NCI-H2029 treated with DMSO at 0.1 percent for 48 hours (cell line): Measurements from ENCODE around the gene TAF5.
"Not testable (repeated sequence)": the region's sequence is repeated elsewhere in the genome, so short reads cannot be mapped to it uniquely, and the experiment has no call there.

ENCODE experiments used
- DNase-seq: peaks from one replicate; lab custom pipeline; 2025; lab: John Stamatoyannopoulos, UW

Gene TAF5

GRCh38 chr10:103413564-103413963, 45.8 kb downstream of the TAF5 start:
- DNase-seq, result no peak

GRCh38 chr10:103415581-103415980, 47.8 kb downstream of the TAF5 start:
- no peak for DNase-seq

GRCh38 chr10:103416436-103417147, 48.8 kb downstream of the TAF5 start:
- no peak for DNase-seq

GRCh38 chr10:103417148-103417469, 49.3 kb downstream of the TAF5 start:
- not testable (repeated sequence) for DNase-seq

GRCh38 chr10:103417601-103418000, 49.8 kb downstream of the TAF5 start:
- no peak for DNase-seq

GRCh38 chr10:103419101-103419500, 51.3 kb downstream of the TAF5 start:
- DNase-seq, result no peak

- DNase-seq, result no peak
Observed at GRCh38 chr10:103423748-103424147, 56.0 kb downstream of the TAF5 start.

GRCh38 chr10:103427866-103428265, 60.1 kb downstream of the TAF5 start:
- no peak for DNase-seq

- DNase-seq, result no peak
Observed at GRCh38 chr10:103428989-103429643, 61.3 kb downstream of the TAF5 start.

- DNase-seq, result no peak
Observed at GRCh38 chr10:103429647-103430046, 61.9 kb downstream of the TAF5 start.

GRCh38 chr10:103431902-103432301, 64.1 kb downstream of the TAF5 start:
- DNase-seq, result no peak

- no peak for DNase-seq
Observed at GRCh38 chr10:103433858-103434257, 66.1 kb downstream of the TAF5 start.
